Non-pigmented ciliary epithelial cell (primary cell): ENCODE measurements around the gene HMHB1.

Experiments used
- DNase-seq: peaks from one replicate; pipeline ENCODE4 v3.0.0-alpha.2; 2010; ENCODE audit warnings: low read depth

Gene HMHB1

GRCh38 chr5:143812085-143812705 lies at the start of gene HMHB1:
TSS of gene HMHB1 (plus strand) at chr5:143812161.
- DNase-seq, result no peak

- no peak for DNase-seq
Observed at GRCh38 chr5:143762636-143763220, 49.2 kb upstream of the HMHB1 start.

GRCh38 chr5:143767162-143767561 lies 44.8 kb upstream of the HMHB1 start:
- DNase-seq, result no peak

- DNase-seq, result no peak
Observed at GRCh38 chr5:143769026-143769786, 42.8 kb upstream of the HMHB1 start.

GRCh38 chr5:143770450-143770849 lies 41.5 kb upstream of the HMHB1 start:
- DNase-seq, result no peak

GRCh38 chr5:143771189-143771588 lies 40.8 kb upstream of the HMHB1 start:
- no peak for DNase-seq

- no peak for DNase-seq
Observed at GRCh38 chr5:143771602-143772001, 40.4 kb upstream of the HMHB1 start.

GRCh38 chr5:143772621-143773020 lies 39.3 kb upstream of the HMHB1 start:
- DNase-seq, result no peak

- peak; percentile 44 for DNase-seq
Observed at GRCh38 chr5:143775258-143775657, 36.7 kb upstream of the HMHB1 start.

GRCh38 chr5:143776951-143777350 lies 35.0 kb upstream of the HMHB1 start:
- DNase-seq, result no peak

GRCh38 chr5:143779506-143779905 lies 32.5 kb upstream of the HMHB1 start:
- no peak for DNase-seq

- no peak for DNase-seq
Observed at GRCh38 chr5:143781993-143782520, 29.9 kb upstream of the HMHB1 start.

- no peak for DNase-seq
Observed at GRCh38 chr5:143782588-143783386, 29.2 kb upstream of the HMHB1 start.

- DNase-seq, result no peak
Observed at GRCh38 chr5:143788401-143788800, 23.6 kb upstream of the HMHB1 start.

- no peak for DNase-seq
Observed at GRCh38 chr5:143790457-143791112, 21.4 kb upstream of the HMHB1 start.

- no peak for DNase-seq
Observed at GRCh38 chr5:143791848-143792731, 19.9 kb upstream of the HMHB1 start.

GRCh38 chr5:143793249-143793648 lies 18.7 kb upstream of the HMHB1 start:
- DNase-seq, result no peak

- no peak for DNase-seq
Observed at GRCh38 chr5:143796125-143796524, 15.8 kb upstream of the HMHB1 start.

GRCh38 chr5:143796753-143797152 lies 15.2 kb upstream of the HMHB1 start:
- no peak for DNase-seq

GRCh38 chr5:143800715-143801114 lies 11.2 kb upstream of the HMHB1 start:
- DNase-seq, result no peak
